GM10266 (cell line): ENCODE measurements around the gene EPN1.
"Not testable (repeated sequence)": the region's sequence is repeated elsewhere in the genome, so short reads cannot be mapped to it uniquely, and the experiment has no call there.

Experiments
- DNase-seq: peaks from one replicate; pipeline ENCODE4 v3.0.0; 2012; ENCODE audit errors: extremely low spot score
- TF ChIP-seq, protein P1 (sequence below): IDR thresholded peaks from 2 replicates; pipeline ENCODE4 v1.5.1; 2012; ENCODE audit warnings: mild to moderate bottlenecking, low read depth; ENCODE audit not compliant: control insufficient read depth, insufficient read depth; ENCODE audit errors: missing control alignments

EPN1 gene

DNA sequence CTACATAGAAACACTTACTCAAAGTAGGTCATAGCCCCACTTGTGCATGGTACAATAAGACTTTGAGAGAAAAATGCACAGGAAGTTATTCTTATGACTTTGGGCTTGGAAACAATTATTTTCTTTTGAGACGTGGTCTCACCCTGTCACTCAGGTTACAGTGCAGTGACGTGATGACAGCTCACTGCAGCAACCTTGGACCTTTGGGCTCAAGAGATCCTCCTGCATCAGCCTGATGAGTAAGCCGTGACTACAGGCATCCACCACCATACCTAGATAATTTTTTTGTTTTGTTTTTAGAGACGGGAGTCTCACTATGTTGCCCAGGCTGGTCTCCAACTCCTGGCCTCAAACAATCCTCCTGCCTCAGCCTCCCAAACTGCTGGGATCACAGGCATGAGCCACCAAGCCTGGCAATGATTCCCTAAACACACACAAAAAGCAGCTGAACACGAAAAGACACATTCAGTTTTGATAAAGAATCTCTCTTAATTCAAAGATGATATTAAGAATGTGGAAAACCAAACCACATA lies 45.3 kb downstream of the EPN1 start:
- no peak for DNase-seq
- TF ChIP-seq, protein P1, sequence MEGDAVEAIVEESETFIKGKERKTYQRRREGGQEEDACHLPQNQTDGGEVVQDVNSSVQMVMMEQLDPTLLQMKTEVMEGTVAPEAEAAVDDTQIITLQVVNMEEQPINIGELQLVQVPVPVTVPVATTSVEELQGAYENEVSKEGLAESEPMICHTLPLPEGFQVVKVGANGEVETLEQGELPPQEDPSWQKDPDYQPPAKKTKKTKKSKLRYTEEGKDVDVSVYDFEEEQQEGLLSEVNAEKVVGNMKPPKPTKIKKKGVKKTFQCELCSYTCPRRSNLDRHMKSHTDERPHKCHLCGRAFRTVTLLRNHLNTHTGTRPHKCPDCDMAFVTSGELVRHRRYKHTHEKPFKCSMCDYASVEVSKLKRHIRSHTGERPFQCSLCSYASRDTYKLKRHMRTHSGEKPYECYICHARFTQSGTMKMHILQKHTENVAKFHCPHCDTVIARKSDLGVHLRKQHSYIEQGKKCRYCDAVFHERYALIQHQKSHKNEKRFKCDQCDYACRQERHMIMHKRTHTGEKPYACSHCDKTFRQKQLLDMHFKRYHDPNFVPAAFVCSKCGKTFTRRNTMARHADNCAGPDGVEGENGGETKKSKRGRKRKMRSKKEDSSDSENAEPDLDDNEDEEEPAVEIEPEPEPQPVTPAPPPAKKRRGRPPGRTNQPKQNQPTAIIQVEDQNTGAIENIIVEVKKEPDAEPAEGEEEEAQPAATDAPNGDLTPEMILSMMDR, result no peak

DNA sequence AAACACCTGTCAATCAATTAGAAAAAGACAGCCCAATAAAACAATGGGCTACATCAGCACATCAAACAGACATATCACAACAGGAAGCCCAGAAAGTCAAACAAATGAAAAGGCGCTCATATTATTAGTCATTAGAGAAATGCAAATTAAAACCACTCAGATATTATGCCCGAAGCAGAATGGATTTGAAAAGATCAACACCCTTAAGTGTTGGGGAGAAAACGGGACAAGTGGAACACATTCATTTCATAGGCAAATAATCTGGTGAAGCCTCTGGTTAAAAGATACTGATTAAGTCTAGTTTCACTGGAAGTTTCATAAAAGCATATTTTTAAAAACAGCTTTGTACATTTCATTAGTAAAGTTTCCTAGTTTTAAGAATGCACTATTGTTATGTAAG lies 45.8 kb downstream of the EPN1 start:
- DNase-seq, result no peak
- TF ChIP-seq, protein P1, result no peak

GRCh38 chr19:55723491-55723890 lies 48.5 kb downstream of the EPN1 start:
- no peak for DNase-seq
- TF ChIP-seq, protein P1, result no peak

GRCh38 chr19:55730378-55730777 lies 55.4 kb downstream of the EPN1 start:
- DNase-seq, result not testable (repeated sequence)

GRCh38 chr19:55738302-55738701 lies 63.3 kb downstream of the EPN1 start, which contains the start of gene NLRP9:
Gene NLRP9 (minus strand): TSS chr19:55738402. CDS start chr19:55738374, 28 bp downstream.
- TF ChIP-seq, protein P1, result no peak

DNA sequence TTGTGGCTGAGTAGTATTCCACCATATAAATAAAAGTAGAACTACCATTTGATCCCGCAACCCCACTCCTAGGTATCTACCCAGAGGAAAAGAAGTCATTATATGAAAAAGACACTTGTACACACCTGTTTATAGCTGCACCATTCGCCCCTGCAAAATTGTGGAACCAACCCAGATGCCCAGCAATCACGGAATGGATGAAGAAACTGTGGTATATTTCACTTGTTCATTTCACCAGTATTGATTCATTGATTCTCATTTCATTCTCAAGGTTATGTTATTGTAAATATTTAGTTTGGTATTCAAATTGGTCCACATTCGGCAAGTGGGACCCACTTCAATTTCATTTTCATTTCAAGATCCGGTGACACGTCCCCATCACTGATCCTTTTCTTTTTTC lies 75.7 kb downstream of the EPN1 start:
- DNase-seq, result no peak

More at GRCh38 chr19:55738302-55738701, 63.3 kb downstream of the EPN1 start, which contains the start of gene NLRP9:
- DNase-seq, result no peak

GRCh38 chr19:55753401-55753800 lies 78.4 kb downstream of the EPN1 start:
- DNase-seq, result no peak
- TF ChIP-seq, protein P1, result no peak

More for the DNA sequence above, 75.7 kb downstream of the EPN1 start:
- TF ChIP-seq, protein P1, result no peak

- not testable (repeated sequence) for DNase-seq
Observed at GRCh38 chr19:55756808-55757207, 81.8 kb downstream of the EPN1 start.

DNA sequence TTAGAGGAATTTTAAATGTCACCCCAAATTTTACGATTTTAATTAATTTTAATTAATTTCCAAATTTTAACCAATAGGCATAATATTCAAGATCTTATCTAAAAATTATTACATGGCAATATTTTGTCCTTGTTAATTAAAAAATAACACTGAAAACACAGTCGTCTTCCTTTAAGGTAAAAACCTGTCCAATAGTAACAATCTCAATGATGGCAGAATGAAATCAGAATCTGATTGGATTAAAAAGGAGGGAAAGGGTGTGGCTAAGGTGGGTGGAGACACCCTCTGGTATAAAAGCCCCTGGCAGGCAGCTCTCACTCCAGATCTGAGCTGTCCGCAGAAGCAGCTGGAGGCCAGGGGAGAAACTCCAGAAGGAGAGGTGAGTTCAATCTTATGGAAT lies 83.8 kb downstream of the EPN1 start, which contains the start of gene RFPL4A:
TSS of gene RFPL4A (plus strand) at position 301 of the 400 bp plus-strand sequence. CDS start 2,704 bp downstream, outside the sequence.
- DNase-seq, result not testable (repeated sequence)
